HepG2 (cell line): ENCODE data around the gene ADAMTSL3.

Experiments
- NFYB ChIP-seq: sonication (generic); formaldehyde crosslinking; IDR thresholded peaks from 2 replicates; pipeline ENCODE4 v1.4.0; 2020; ENCODE audit warnings: missing genetic modification reagents
- RAD21 ChIP-seq: fragments of 450-650 bp; formaldehyde crosslinking; IDR thresholded peaks from 2 replicates; pipeline ENCODE4 v1.5.0; 2020; ENCODE audit warnings: mild to moderate bottlenecking
- RFXAP ChIP-seq: sonication (generic); formaldehyde crosslinking; IDR thresholded peaks from 2 replicates; pipeline ENCODE4 v1.4.0; 2020; ENCODE audit warnings: missing genetic modification reagents, borderline replicate concordance
- SNRNP70 ChIP-seq: fragments of 200-400 bp; formaldehyde crosslinking; IDR thresholded peaks from 2 replicates; pipeline ENCODE4 v1.6.1; 2017; ENCODE audit warnings: mild to moderate bottlenecking, low read depth, low read length, moderate library complexity
- ZNF10 ChIP-seq: sonication (generic); formaldehyde crosslinking; IDR thresholded peaks from 2 replicates; pipeline ENCODE4 v1.4.0; 2020; ENCODE audit warnings: mild to moderate bottlenecking, low read depth, missing genetic modification reagents, borderline replicate concordance
- ZNF614 ChIP-seq: IDR thresholded peaks from 2 replicates; pipeline ENCODE4 v1.6.1; 2018; ENCODE audit warnings: missing biosample characterization, missing genetic modification reagents, inconsistent platforms, borderline replicate concordance
- TF ChIP-seq, protein P1 (sequence below): sonication (generic); formaldehyde crosslinking; IDR thresholded peaks from 2 replicates; pipeline ENCODE4 v1.8.1; 2023; ENCODE audit warnings: missing genetic modification reagents, mild to moderate bottlenecking, borderline replicate concordance
- TF ChIP-seq, protein P2 (sequence below): sonication (generic); formaldehyde crosslinking; IDR thresholded peaks from 2 replicates; pipeline ENCODE4 v1.5.0; 2020; ENCODE audit warnings: mild to moderate bottlenecking, missing genetic modification reagents, moderate library complexity

DNA sequence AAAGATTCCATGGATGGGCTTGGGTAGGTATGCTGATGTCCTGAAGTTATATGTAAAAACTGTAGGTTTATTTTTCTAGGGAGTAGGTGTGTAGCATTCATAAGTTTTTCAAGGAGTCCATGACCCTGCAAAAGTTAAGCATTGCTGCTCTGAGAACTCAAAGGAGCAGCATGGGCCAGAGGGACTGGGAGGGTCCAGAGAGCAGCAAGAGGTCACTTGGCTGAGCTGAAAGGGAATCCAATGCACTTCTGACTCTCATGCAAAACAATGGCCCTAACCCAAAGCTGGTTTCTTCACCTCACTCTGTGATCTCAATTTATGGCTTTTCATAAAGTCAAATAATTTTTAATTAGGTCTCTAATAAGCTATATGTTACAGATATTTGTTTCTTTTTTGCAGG is 383.4 kb downstream of the ADAMTSL3 start:
- TF ChIP-seq, protein P1, sequence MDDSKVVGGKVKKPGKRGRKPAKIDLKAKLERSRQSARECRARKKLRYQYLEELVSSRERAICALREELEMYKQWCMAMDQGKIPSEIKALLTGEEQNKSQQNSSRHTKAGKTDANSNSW (CRISPR knock-in tag): no peak
- TF ChIP-seq SNRNP70 (no peak), RAD21 (CRISPR knock-in tag) (no peak), ZNF10 (no peak), ZNF614 (no peak), RFXAP (no peak), NFYB (CRISPR knock-in tag) (no peak)
- TF ChIP-seq, protein P2, sequence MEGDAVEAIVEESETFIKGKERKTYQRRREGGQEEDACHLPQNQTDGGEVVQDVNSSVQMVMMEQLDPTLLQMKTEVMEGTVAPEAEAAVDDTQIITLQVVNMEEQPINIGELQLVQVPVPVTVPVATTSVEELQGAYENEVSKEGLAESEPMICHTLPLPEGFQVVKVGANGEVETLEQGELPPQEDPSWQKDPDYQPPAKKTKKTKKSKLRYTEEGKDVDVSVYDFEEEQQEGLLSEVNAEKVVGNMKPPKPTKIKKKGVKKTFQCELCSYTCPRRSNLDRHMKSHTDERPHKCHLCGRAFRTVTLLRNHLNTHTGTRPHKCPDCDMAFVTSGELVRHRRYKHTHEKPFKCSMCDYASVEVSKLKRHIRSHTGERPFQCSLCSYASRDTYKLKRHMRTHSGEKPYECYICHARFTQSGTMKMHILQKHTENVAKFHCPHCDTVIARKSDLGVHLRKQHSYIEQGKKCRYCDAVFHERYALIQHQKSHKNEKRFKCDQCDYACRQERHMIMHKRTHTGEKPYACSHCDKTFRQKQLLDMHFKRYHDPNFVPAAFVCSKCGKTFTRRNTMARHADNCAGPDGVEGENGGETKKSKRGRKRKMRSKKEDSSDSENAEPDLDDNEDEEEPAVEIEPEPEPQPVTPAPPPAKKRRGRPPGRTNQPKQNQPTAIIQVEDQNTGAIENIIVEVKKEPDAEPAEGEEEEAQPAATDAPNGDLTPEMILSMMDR: no peak
